GM12878 (cell line): ENCODE results near the gene HPX.

Experiments
- CTCF ChIP-seq, 3 experiments: IDR thresholded peaks in 2 of 3; conservative IDR thresholded peaks in 1 of 3; 2 replicates each; pipeline ENCODE4 v1.5.1; 2011; ENCODE audit warnings: low read depth in 3 of 3, low read length in 3 of 3, mild to moderate bottlenecking in 3 of 3, control low read depth in 2 of 3, moderate library complexity in 2 of 3, inconsistent platforms in 1 of 3, mixed read lengths in 1 of 3; ENCODE audit not compliant: control insufficient read depth in 2 of 3, insufficient read depth in 1 of 3; ENCODE audit errors: extremely low read depth in 1 of 3
- KDM1A ChIP-seq: fragments of 200-600 bp; sonication (generic); IDR thresholded peaks from 2 replicates; pipeline ENCODE4 v1.6.1; 2016; ENCODE audit warnings: borderline replicate concordance

- no peak for TF ChIP-seq KDM1A
- no peak for TF ChIP-seq CTCF (IDR thresholded peaks at IDR 0.05 in 2 of 3, conservative IDR thresholded peaks at IDR 0.05 in 1 of 3; ENCODE audit: control insufficient read depth in 2 of 3, extremely low read depth in 1 of 3, insufficient read depth in 1 of 3, low read depth in 3 of 3, low read length in 3 of 3)
Observed at GRCh38 chr11:6385046-6385777, 55.6 kb downstream of the HPX start.
